Right atrium auricular region (tissue), 2 donors: Measurements from ENCODE around the gene SKIDA1. TPM values are rescaled to one million over a fixed set of nuclear protein-coding genes. Genes with fewer than 3 reads are reported as not detected.

ENCODE experiments used
- DNase-seq: peaks from one replicate; pipeline ENCODE4 v3.0.0-alpha.2; 2019; ENCODE audit warnings: low spot score
- H3K27ac ChIP-seq, 2 donors: fragments of 200-600 bp; sonication (generic); 1 replicate in 1 of 2; 2 replicates in 1 of 2; pipeline ENCODE4 v1.5.1; 2016 to 2019
- H3K27me3 ChIP-seq, 2 donors: fragments of 200-600 bp; sonication (generic); one replicate each; pipeline versions ENCODE4 v1.5.1 to v1.6.0; 2017 to 2019
- H3K36me3 ChIP-seq: fragments of 200-600 bp; sonication (generic); one replicate; pipeline ENCODE4 v1.5.1; 2016
- H3K4me1 ChIP-seq, 2 donors: fragments of 200-600 bp; sonication (generic); one replicate each; pipeline versions ENCODE4 v1.5.1 to v1.6.0; 2017 to 2019
- H3K4me3 ChIP-seq, 2 donors: fragments of 200-600 bp; sonication (generic); 1 replicate in 1 of 2; 2 replicates in 1 of 2; pipeline ENCODE4 v1.5.1; 2017 to 2019; ENCODE audit warnings: mild to moderate bottlenecking in 1 of 2, moderate library complexity in 1 of 2
- H3K9me3 ChIP-seq, 2 donors: fragments of 200-600 bp; sonication (generic); one replicate each; pipeline ENCODE4 v1.5.1; 2019
- CTCF ChIP-seq, 2 donors: fragments of 200-600 bp; sonication (generic); IDR thresholded peaks; one replicate each; pipeline ENCODE4 v1.5.1; 2019; ENCODE audit warnings: antibody characterized with exemption in 2 of 2
- microRNA counts, 2 donors: library from miRNA; unstranded; fragments of <30 nt; microRNA quantifications; one replicate each; lab custom pipeline; 2016 to 2017
- microRNA-seq, 2 donors: library from miRNA; unstranded; fragments of <30 nt; microRNA quantifications; one replicate each; pipeline ENCODE4, GENCODE V29; 2016 to 2017; ENCODE audit warnings: borderline number of aligned reads in 2 of 2, borderline replicate concordance in 1 of 2
- total RNA-seq, 2 donors: library from RNA; depleted of rRNA; stranded (reverse); fragments of >200 nt; gene quantifications; one replicate each; pipeline ENCODE4 v1.1.0, GENCODE V29; 2016

SKIDA1 gene
- total RNA-seq, 2 donors from 2014 or later: 2.1 to 2.6 TPM

- DNase-seq: no peak
- Histone ChIP-seq H3K27me3 (no peaks in the 10 kb centered on the region), H3K4me1 (no peaks in the 10 kb centered on the region), H3K4me3 (no peak overlapping the region), H3K27ac (no peak overlapping the region), H3K9me3 (no peaks in the 10 kb centered on the region), H3K36me3 (no peaks in the 10 kb centered on the region)
- no peak for TF ChIP-seq CTCF (IDR thresholded peaks at IDR 0.05)
These were observed 61.3 kb downstream of the SKIDA1 start for GRCh38 chr10:21464134-21464533.

MicroRNAs within 50 kb of the gene (microRNA counts, 767-probe panel; counts per million panel counts)
- microRNA hsa-miR-1915-3p (lab: Ali Mortazavi, UCI): 0 to 1,217 counts per million in 2 donors

Small RNA genes lying within 50 kb of the gene (microRNA-seq; reads per million reads assigned to microRNA genes)
- 0 reads per million in 2 donors for gene MIR1915

Other genes with a start within 250 kb of the SKIDA1 start
- 10 to 100 TPM; 18.8 to 27.2 TPM for gene MLLT10, start 8.6 kb upstream of the SKIDA1 start, total RNA-seq